WTC11 (cell line): Measurements from ENCODE around the gene TBC1D22A. TPM values are rescaled to one million over a fixed set of nuclear protein-coding genes. Genes with fewer than 3 reads are reported as not detected.

Experiments
- ATAC-seq: fragments of 200-7000 bp; cut with Tn5 transposase; 2 replicates; pipeline ENCODE4 v1.10.0; 2021; ENCODE audit warnings: mild to moderate bottlenecking, moderate library complexity
- CTCF ChIA-PET: fragments of 300-600 bp; sonication (Branson Sonifier 250); formaldehyde crosslinking; loops from one replicate; lab custom pipeline; 2021; ENCODE audit warnings: antibody characterized with exemption; lab: Charles Lee
- POLR2A ChIA-PET: fragments of 350-600 bp; sonication (Branson Sonifier 250); formaldehyde crosslinking; loops from one replicate; lab custom pipeline; 2021; ENCODE audit warnings: antibody characterized with exemption; lab: Charles Lee
- DNase-seq: peaks from one replicate; pipeline ENCODE4 v3.0.0; 2021; ENCODE audit warnings: low spot score
- H3K27ac Mint-ChIP-seq: 2 replicates; pipeline ENCODE4 v1.8.0; 2021; ENCODE audit warnings: mixed read lengths
- H3K27me3 Mint-ChIP-seq: 2 replicates; pipeline ENCODE4 v1.8.0; 2021; ENCODE audit warnings: low read depth, mild to moderate bottlenecking, moderate library complexity, mixed read lengths
- H3K36me3 Mint-ChIP-seq: 2 replicates; pipeline ENCODE4 v1.8.0; 2021; ENCODE audit warnings: mixed read lengths
- H3K4me1 Mint-ChIP-seq: 2 replicates; pipeline ENCODE4 v1.8.0; 2022; ENCODE audit warnings: mixed read lengths
- H3K4me3 Mint-ChIP-seq: 2 replicates; pipeline ENCODE4 v1.8.0; 2021; ENCODE audit warnings: mild to moderate bottlenecking, moderate library complexity, mixed read lengths
- H3K9me3 Mint-ChIP-seq: 2 replicates; pipeline ENCODE4 v1.8.0; 2021; ENCODE audit warnings: mixed read lengths
- ATF1 ChIP-seq: sonication (generic); formaldehyde crosslinking; IDR thresholded peaks from 2 replicates; pipeline ENCODE4 v1.8.1; 2023; ENCODE audit warnings: mild to moderate bottlenecking, moderate library complexity, missing genetic modification reagents
- CBFB ChIP-seq: sonication (generic); formaldehyde crosslinking; IDR thresholded peaks from 2 replicates; pipeline ENCODE4 v1.8.1; 2022; ENCODE audit warnings: mild to moderate bottlenecking, low read depth, missing genetic modification reagents
- ESRRA ChIP-seq: sonication (generic); formaldehyde crosslinking; IDR thresholded peaks from 2 replicates; pipeline ENCODE4 v1.8.1; 2022; ENCODE audit warnings: mild to moderate bottlenecking, missing genetic modification reagents, borderline replicate concordance
- FOXK1 ChIP-seq: sonication (generic); formaldehyde crosslinking; IDR thresholded peaks from 2 replicates; pipeline ENCODE4 v1.8.0; 2022; ENCODE audit warnings: mild to moderate bottlenecking, moderate library complexity, missing genetic modification reagents
- GTF2I ChIP-seq: fragments of 250-450 bp; sonication (Bioruptor Pico); conservative IDR thresholded peaks from 2 replicates; pipeline ENCODE4 v1.4.0; 2021; ENCODE audit warnings: mild to moderate bottlenecking
- KAT7 ChIP-seq: sonication (generic); formaldehyde crosslinking; IDR thresholded peaks from 2 replicates; pipeline ENCODE4 v1.8.1; 2023; ENCODE audit warnings: missing genetic modification reagents, mild to moderate bottlenecking, borderline replicate concordance
- MXD4 ChIP-seq: fragments of 250-450 bp; sonication (Bioruptor Pico); IDR thresholded peaks from 2 replicates; pipeline ENCODE4 v1.8.0; 2021; ENCODE audit warnings: mild to moderate bottlenecking, moderate library complexity, borderline replicate concordance
- NFE2L1 ChIP-seq: sonication (generic); formaldehyde crosslinking; IDR thresholded peaks from 2 replicates; pipeline ENCODE4 v1.8.1; 2023; ENCODE audit warnings: missing genetic modification reagents
- NR3C1 ChIP-seq: sonication (generic); formaldehyde crosslinking; conservative IDR thresholded peaks from 2 replicates; pipeline ENCODE4 v1.8.1; 2023; ENCODE audit warnings: low read depth, mild to moderate bottlenecking, missing genetic modification reagents
- ZNF219 ChIP-seq: sonication (generic); formaldehyde crosslinking; IDR thresholded peaks from 2 replicates; pipeline ENCODE4 v1.8.0; 2023; ENCODE audit warnings: missing genetic modification reagents, mild to moderate bottlenecking, borderline replicate concordance
- ZNF317 ChIP-seq: sonication (generic); formaldehyde crosslinking; IDR thresholded peaks from 2 replicates; pipeline ENCODE4 v1.8.1; 2023; ENCODE audit warnings: low read depth, mild to moderate bottlenecking, moderate library complexity, missing genetic modification reagents, borderline replicate concordance
- total RNA-seq: library from RNA; stranded (reverse); gene quantifications from 3 replicates; pipeline ENCODE4 v1.2.3, GENCODE V29; 2021
- TF ChIP-seq, protein P1 (sequence below): sonication (generic); formaldehyde crosslinking; IDR thresholded peaks from 2 replicates; pipeline ENCODE4 v1.8.1; 2023; ENCODE audit warnings: mild to moderate bottlenecking, missing genetic modification reagents
- TF ChIP-seq, protein P2 (sequence below): sonication (generic); formaldehyde crosslinking; IDR thresholded peaks from 2 replicates; pipeline ENCODE4 v1.8.1; 2023; ENCODE audit warnings: mild to moderate bottlenecking, missing genetic modification reagents, moderate library complexity
- TF ChIP-seq, protein P3 (sequence below): fragments of 250-450 bp; sonication (Bioruptor Pico); IDR thresholded peaks from 2 replicates; pipeline ENCODE4 v1.9.0; 2021; ENCODE audit warnings: moderate library complexity, mild to moderate bottlenecking, inconsistent platforms, borderline replicate concordance
- TF ChIP-seq, protein P4 (sequence below): fragments of 250-450 bp; sonication (Bioruptor Pico); IDR thresholded peaks from 2 replicates; pipeline ENCODE4 v1.8.0; 2021; ENCODE audit warnings: mild to moderate bottlenecking
- TF ChIP-seq, protein P5 (sequence below): sonication (generic); formaldehyde crosslinking; IDR thresholded peaks from 2 replicates; pipeline ENCODE4 v1.8.0; 2022; ENCODE audit warnings: mild to moderate bottlenecking, missing genetic modification reagents
- TF ChIP-seq, protein P6 (sequence below): sonication (generic); formaldehyde crosslinking; IDR thresholded peaks from 2 replicates; pipeline ENCODE4 v1.8.1; 2023; ENCODE audit warnings: mild to moderate bottlenecking, missing genetic modification reagents

The TBC1D22A gene
- total RNA-seq, 1 experiment from 2014 or later, result 18.1 TPM

DNA sequence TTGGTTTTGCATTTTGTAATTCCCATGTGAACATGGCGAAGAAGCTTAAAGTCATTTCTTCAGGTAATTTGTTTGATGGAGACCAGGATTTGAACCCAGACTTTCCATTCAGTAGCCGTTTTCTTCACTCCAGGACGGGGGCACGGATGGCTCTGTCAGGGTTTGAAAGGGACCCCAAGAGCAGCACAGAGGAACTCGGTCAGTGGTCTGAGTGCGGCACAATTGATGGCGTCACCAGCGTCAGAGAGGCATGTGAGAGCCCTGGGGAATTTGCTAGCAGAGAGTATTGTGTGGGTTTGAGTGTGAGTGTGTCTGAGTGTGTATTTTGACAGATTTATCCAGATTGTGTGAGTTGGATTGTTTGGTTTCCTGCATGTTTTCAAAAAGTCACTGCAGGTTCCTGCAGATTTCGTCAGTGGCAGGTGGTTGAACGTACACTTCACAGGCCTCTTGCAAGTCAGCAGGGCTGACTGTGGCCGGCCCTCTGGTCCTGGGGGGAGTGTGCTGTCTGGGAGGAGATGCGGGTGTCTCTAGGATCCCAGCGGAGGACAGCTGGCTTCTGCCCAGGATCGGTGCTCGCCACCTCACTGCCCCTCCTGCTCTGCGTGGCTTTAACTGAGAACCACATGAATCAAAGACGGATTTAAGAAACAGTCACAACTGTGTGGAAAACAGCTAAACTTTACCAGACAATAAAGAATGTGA lies 199.3 kb downstream of the TBC1D22A start:
- Mint-ChIP-seq H3K36me3 (no peaks in the 10 kb centered on the region), H3K27me3 (no peaks in the 10 kb centered on the region), H3K27ac (peak overlapping the region; percentile 20; the same call in 1 of the 2 replicates), H3K4me3 (no peak overlapping the region), H3K9me3 (no peaks in the 10 kb centered on the region), H3K4me1 (peaks cover 23% of the 10 kb centered on the region)
- ATAC-seq (no peak), DNase-seq (no peak)
- ChIA-PET CTCF (no interaction called here), POLR2A (no interaction called here)
- TF ChIP-seq CBFB (CRISPR knock-in tag), result no peak
- no peak for TF ChIP-seq ZNF317 (CRISPR knock-in tag)
- TF ChIP-seq, protein P1, sequence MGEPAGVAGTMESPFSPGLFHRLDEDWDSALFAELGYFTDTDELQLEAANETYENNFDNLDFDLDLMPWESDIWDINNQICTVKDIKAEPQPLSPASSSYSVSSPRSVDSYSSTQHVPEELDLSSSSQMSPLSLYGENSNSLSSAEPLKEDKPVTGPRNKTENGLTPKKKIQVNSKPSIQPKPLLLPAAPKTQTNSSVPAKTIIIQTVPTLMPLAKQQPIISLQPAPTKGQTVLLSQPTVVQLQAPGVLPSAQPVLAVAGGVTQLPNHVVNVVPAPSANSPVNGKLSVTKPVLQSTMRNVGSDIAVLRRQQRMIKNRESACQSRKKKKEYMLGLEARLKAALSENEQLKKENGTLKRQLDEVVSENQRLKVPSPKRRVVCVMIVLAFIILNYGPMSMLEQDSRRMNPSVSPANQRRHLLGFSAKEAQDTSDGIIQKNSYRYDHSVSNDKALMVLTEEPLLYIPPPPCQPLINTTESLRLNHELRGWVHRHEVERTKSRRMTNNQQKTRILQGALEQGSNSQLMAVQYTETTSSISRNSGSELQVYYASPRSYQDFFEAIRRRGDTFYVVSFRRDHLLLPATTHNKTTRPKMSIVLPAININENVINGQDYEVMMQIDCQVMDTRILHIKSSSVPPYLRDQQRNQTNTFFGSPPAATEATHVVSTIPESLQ (CRISPR knock-in tag), result no peak
- no peak for TF ChIP-seq ATF1 (CRISPR knock-in tag)

DNA sequence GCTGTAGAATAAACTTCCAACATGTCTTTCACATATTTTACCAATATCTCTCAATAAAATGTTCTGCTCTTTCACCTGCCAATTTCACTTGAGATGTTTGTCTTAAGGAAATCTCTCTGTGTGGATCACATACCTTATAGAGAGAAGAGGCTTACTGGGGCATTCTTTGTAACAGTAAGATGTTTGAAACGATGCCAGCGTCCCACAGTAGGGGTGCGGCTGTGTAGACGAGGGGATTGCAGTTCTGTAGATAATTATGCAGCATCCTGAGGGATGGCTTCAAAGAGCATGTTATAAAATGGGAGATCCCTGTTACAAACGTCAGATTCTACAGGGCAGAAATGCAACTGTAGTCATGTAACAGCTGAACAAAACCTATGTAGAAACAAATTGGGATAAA lies 200.0 kb downstream of the TBC1D22A start:
- Mint-ChIP-seq H3K9me3 (no peaks in the 10 kb centered on the region), H3K4me3 (no peak overlapping the region), H3K27me3 (no peaks in the 10 kb centered on the region), H3K36me3 (no peaks in the 10 kb centered on the region), H3K27ac (no peak overlapping the region), H3K4me1 (peaks cover 18% of the 10 kb centered on the region)
- DNase-seq (no peak), ATAC-seq (no peak)
- POLR2A ChIA-PET, result no interaction called here
- TF ChIP-seq FOXK1 (CRISPR knock-in tag) (no peak), NR3C1 (CRISPR knock-in tag) (no peak), KAT7 (CRISPR knock-in tag) (no peak), MXD4 (no peak), ZNF219 (no peak), GTF2I (CRISPR knock-in tag) (no peak), ESRRA (no peak), NFE2L1 (CRISPR knock-in tag) (no peak)
- TF ChIP-seq, protein P2, sequence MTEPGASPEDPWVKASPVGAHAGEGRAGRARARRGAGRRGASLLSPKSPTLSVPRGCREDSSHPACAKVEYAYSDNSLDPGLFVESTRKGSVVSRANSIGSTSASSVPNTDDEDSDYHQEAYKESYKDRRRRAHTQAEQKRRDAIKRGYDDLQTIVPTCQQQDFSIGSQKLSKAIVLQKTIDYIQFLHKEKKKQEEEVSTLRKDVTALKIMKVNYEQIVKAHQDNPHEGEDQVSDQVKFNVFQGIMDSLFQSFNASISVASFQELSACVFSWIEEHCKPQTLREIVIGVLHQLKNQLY (CRISPR knock-in tag), result no peak
- TF ChIP-seq, protein P3, sequence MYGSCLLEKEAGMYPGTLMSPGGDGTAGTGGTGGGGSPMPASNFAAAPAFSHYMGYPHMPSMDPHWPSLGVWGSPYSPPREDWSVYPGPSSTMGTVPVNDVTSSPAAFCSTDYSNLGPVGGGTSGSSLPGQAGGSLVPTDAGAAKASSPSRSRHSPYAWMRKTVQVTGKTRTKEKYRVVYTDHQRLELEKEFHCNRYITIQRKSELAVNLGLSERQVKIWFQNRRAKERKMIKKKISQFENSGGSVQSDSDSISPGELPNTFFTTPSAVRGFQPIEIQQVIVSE (CRISPR knock-in tag), result no peak
- TF ChIP-seq, protein P4, sequence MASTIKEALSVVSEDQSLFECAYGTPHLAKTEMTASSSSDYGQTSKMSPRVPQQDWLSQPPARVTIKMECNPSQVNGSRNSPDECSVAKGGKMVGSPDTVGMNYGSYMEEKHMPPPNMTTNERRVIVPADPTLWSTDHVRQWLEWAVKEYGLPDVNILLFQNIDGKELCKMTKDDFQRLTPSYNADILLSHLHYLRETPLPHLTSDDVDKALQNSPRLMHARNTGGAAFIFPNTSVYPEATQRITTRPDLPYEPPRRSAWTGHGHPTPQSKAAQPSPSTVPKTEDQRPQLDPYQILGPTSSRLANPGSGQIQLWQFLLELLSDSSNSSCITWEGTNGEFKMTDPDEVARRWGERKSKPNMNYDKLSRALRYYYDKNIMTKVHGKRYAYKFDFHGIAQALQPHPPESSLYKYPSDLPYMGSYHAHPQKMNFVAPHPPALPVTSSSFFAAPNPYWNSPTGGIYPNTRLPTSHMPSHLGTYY (CRISPR knock-in tag), result no peak
- TF ChIP-seq, protein P5, sequence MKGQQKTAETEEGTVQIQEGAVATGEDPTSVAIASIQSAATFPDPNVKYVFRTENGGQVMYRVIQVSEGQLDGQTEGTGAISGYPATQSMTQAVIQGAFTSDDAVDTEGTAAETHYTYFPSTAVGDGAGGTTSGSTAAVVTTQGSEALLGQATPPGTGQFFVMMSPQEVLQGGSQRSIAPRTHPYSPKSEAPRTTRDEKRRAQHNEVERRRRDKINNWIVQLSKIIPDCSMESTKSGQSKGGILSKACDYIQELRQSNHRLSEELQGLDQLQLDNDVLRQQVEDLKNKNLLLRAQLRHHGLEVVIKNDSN (CRISPR knock-in tag), result no peak
- TF ChIP-seq, protein P6, sequence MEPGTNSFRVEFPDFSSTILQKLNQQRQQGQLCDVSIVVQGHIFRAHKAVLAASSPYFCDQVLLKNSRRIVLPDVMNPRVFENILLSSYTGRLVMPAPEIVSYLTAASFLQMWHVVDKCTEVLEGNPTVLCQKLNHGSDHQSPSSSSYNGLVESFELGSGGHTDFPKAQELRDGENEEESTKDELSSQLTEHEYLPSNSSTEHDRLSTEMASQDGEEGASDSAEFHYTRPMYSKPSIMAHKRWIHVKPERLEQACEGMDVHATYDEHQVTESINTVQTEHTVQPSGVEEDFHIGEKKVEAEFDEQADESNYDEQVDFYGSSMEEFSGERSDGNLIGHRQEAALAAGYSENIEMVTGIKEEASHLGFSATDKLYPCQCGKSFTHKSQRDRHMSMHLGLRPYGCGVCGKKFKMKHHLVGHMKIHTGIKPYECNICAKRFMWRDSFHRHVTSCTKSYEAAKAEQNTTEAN (CRISPR knock-in tag), result no peak
- CTCF ChIA-PET, result no interaction called here
